HL-60 (cell line): ENCODE measurements around the gene HOXB13.

Source experiments
- POLR2AphosphoS5 ChIP-seq: IDR thresholded peaks from 2 replicates; pipeline ENCODE4 v1.6.1; 2012; ENCODE audit warnings: low read depth
- SPI1 ChIP-seq: IDR thresholded peaks from 2 replicates; pipeline ENCODE4 v1.6.1; 2012; ENCODE audit warnings: low read depth, mild to moderate bottlenecking, borderline replicate concordance
- TF ChIP-seq, protein P1 (sequence below): IDR thresholded peaks from one replicate; pipeline ENCODE4 v1.5.1; 2011; ENCODE audit warnings: low read length, control low read depth, inconsistent platforms; ENCODE audit not compliant: insufficient read depth
- TF ChIP-seq, protein P2 (sequence below): IDR thresholded peaks from 2 replicates; pipeline ENCODE4 v1.6.1; 2012; ENCODE audit warnings: low read depth; ENCODE audit not compliant: insufficient replicate concordance

- TF ChIP-seq, protein P1, sequence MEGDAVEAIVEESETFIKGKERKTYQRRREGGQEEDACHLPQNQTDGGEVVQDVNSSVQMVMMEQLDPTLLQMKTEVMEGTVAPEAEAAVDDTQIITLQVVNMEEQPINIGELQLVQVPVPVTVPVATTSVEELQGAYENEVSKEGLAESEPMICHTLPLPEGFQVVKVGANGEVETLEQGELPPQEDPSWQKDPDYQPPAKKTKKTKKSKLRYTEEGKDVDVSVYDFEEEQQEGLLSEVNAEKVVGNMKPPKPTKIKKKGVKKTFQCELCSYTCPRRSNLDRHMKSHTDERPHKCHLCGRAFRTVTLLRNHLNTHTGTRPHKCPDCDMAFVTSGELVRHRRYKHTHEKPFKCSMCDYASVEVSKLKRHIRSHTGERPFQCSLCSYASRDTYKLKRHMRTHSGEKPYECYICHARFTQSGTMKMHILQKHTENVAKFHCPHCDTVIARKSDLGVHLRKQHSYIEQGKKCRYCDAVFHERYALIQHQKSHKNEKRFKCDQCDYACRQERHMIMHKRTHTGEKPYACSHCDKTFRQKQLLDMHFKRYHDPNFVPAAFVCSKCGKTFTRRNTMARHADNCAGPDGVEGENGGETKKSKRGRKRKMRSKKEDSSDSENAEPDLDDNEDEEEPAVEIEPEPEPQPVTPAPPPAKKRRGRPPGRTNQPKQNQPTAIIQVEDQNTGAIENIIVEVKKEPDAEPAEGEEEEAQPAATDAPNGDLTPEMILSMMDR: no peak
- TF ChIP-seq, protein P2, sequence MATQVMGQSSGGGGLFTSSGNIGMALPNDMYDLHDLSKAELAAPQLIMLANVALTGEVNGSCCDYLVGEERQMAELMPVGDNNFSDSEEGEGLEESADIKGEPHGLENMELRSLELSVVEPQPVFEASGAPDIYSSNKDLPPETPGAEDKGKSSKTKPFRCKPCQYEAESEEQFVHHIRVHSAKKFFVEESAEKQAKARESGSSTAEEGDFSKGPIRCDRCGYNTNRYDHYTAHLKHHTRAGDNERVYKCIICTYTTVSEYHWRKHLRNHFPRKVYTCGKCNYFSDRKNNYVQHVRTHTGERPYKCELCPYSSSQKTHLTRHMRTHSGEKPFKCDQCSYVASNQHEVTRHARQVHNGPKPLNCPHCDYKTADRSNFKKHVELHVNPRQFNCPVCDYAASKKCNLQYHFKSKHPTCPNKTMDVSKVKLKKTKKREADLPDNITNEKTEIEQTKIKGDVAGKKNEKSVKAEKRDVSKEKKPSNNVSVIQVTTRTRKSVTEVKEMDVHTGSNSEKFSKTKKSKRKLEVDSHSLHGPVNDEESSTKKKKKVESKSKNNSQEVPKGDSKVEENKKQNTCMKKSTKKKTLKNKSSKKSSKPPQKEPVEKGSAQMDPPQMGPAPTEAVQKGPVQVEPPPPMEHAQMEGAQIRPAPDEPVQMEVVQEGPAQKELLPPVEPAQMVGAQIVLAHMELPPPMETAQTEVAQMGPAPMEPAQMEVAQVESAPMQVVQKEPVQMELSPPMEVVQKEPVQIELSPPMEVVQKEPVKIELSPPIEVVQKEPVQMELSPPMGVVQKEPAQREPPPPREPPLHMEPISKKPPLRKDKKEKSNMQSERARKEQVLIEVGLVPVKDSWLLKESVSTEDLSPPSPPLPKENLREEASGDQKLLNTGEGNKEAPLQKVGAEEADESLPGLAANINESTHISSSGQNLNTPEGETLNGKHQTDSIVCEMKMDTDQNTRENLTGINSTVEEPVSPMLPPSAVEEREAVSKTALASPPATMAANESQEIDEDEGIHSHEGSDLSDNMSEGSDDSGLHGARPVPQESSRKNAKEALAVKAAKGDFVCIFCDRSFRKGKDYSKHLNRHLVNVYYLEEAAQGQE: no peak
- TF ChIP-seq SPI1 (no peak), POLR2AphosphoS5 (no peak)
Observed at GRCh38 chr17:48704361-48705248, 23.9 kb downstream of the HOXB13 start.
